HepG2 (cell line): ENCODE results near the gene ANAPC2. TPM values are rescaled to one million over a fixed set of nuclear protein-coding genes. Genes with fewer than 3 reads are reported as not detected.
A peak's percentile ranks its signal among the peaks of the same experiment; 100 is the strongest.

Experiments used
- FOXP1 ChIP-seq, 2 experiments: fragments of 450-650 bp in 1 of 2; IDR thresholded peaks; 2 replicates each; pipeline ENCODE4 v1.6.1; 2017 to 2018; ENCODE audit warnings: antibody characterized with exemption in 1 of 2
- HDAC2 ChIP-seq: sonication (generic); formaldehyde crosslinking; IDR thresholded peaks from 2 replicates; pipeline ENCODE4 v1.4.0; 2020; ENCODE audit warnings: missing genetic modification reagents
- HOXD1 ChIP-seq: sonication (generic); formaldehyde crosslinking; IDR thresholded peaks from 2 replicates; pipeline ENCODE4 v1.5.0; 2020; ENCODE audit warnings: missing genetic modification reagents
- KLF13 ChIP-seq: sonication (generic); formaldehyde crosslinking; IDR thresholded peaks from 2 replicates; pipeline ENCODE4 v1.4.0; 2020; ENCODE audit warnings: mild to moderate bottlenecking, missing genetic modification reagents
- MTA1 ChIP-seq: sonication (generic); formaldehyde crosslinking; IDR thresholded peaks from 2 replicates; pipeline ENCODE4 v1.4.0; 2020; ENCODE audit warnings: missing genetic modification reagents, mild to moderate bottlenecking, borderline replicate concordance
- NR3C1 ChIP-seq: sonication (generic); formaldehyde crosslinking; IDR thresholded peaks from 2 replicates; pipeline ENCODE4 v1.4.0; 2020; ENCODE audit warnings: missing genetic modification reagents
- SAFB2 ChIP-seq: sonication (generic); formaldehyde crosslinking; IDR thresholded peaks from 2 replicates; pipeline ENCODE4 v1.5.1; 2020; ENCODE audit warnings: missing genetic modification reagents, low read depth, mild to moderate bottlenecking, borderline replicate concordance
- SALL2 ChIP-seq: sonication (generic); formaldehyde crosslinking; IDR thresholded peaks from 2 replicates; pipeline ENCODE4 v1.8.1; 2023; ENCODE audit warnings: mild to moderate bottlenecking, missing genetic modification reagents, inconsistent platforms
- ZBTB21 ChIP-seq: sonication (generic); formaldehyde crosslinking; IDR thresholded peaks from 2 replicates; pipeline ENCODE4 v1.4.0; 2020; ENCODE audit warnings: missing genetic modification reagents
- ZFX ChIP-seq: sonication (generic); formaldehyde crosslinking; IDR thresholded peaks from 2 replicates; pipeline ENCODE4 v1.4.0; 2020; ENCODE audit warnings: mild to moderate bottlenecking, low read depth, missing genetic modification reagents, moderate library complexity
- ZNF10 ChIP-seq: sonication (generic); formaldehyde crosslinking; IDR thresholded peaks from 2 replicates; pipeline ENCODE4 v1.4.0; 2020; ENCODE audit warnings: mild to moderate bottlenecking, low read depth, missing genetic modification reagents, borderline replicate concordance
- ZNF839 ChIP-seq: sonication (generic); formaldehyde crosslinking; IDR thresholded peaks from 2 replicates; pipeline ENCODE4 v1.4.0; 2020; ENCODE audit warnings: missing genetic modification reagents, mild to moderate bottlenecking, borderline replicate concordance
- ZSCAN25 ChIP-seq: sonication (generic); formaldehyde crosslinking; IDR thresholded peaks from 2 replicates; pipeline ENCODE4 v1.8.0; 2022; ENCODE audit warnings: mild to moderate bottlenecking, missing genetic modification reagents
- polyA plus RNA-seq, 8 experiments: library from polyadenylated mRNA; depleted of rRNA in 3 of 8; stranded (reverse) in 7 of 8; unstranded in 1 of 8; fragments of >200 nt; fragmentation: Illumina TruSeq in 4 of 8; extraction: Trizol in 4 of 8; gene quantifications; 2 replicates each; pipeline versions ENCODE4 v1.2.1 to v1.2.3, GENCODE V29; 2011 to 2016; ENCODE audit warnings: low read depth in 4 of 8, missing spikeins in 1 of 8, mixed read lengths in 1 of 8; ENCODE audit not compliant: insufficient read depth in 1 of 8
- total RNA-seq, 5 experiments: library from RNA; depleted of rRNA; stranded (reverse); fragments of >200 nt; fragmentation: Illumina TruSeq; extraction: Trizol; gene quantifications; 2 replicates each; pipeline ENCODE4 v1.2.3, GENCODE V29; 2016; ENCODE audit warnings: low read depth in 1 of 5
- TF ChIP-seq, protein P1 (sequence below): sonication (generic); formaldehyde crosslinking; IDR thresholded peaks from 2 replicates; pipeline ENCODE4 v1.5.0; 2020; ENCODE audit warnings: missing genetic modification reagents, mild to moderate bottlenecking, borderline replicate concordance
- TF ChIP-seq, protein P2 (sequence below): sonication (generic); formaldehyde crosslinking; IDR thresholded peaks from 2 replicates; pipeline ENCODE4 v1.4.0; 2020; ENCODE audit warnings: missing genetic modification reagents
- TF ChIP-seq, protein P3 (sequence below): sonication (generic); formaldehyde crosslinking; IDR thresholded peaks from 2 replicates; pipeline ENCODE4 v1.4.0; 2020; ENCODE audit warnings: missing genetic modification reagents, low read depth, mild to moderate bottlenecking, borderline replicate concordance
- TF ChIP-seq, protein P4 (sequence below): sonication (generic); formaldehyde crosslinking; IDR thresholded peaks from 2 replicates; pipeline ENCODE4 v1.5.0; 2020; ENCODE audit warnings: mild to moderate bottlenecking, missing genetic modification reagents
- TF ChIP-seq, protein P5 (sequence below): sonication (generic); formaldehyde crosslinking; conservative IDR thresholded peaks from 2 replicates; pipeline ENCODE4 v1.4.0; 2020; ENCODE audit warnings: mild to moderate bottlenecking, missing genetic modification reagents, moderate library complexity

The ANAPC2 gene
- total and polyA plus RNA-seq, 2 of the 13 experiments (the other 11 are each of a cell fraction or from before 2014, with no cell fraction given): 12.3 to 15.4 TPM

DNA sequence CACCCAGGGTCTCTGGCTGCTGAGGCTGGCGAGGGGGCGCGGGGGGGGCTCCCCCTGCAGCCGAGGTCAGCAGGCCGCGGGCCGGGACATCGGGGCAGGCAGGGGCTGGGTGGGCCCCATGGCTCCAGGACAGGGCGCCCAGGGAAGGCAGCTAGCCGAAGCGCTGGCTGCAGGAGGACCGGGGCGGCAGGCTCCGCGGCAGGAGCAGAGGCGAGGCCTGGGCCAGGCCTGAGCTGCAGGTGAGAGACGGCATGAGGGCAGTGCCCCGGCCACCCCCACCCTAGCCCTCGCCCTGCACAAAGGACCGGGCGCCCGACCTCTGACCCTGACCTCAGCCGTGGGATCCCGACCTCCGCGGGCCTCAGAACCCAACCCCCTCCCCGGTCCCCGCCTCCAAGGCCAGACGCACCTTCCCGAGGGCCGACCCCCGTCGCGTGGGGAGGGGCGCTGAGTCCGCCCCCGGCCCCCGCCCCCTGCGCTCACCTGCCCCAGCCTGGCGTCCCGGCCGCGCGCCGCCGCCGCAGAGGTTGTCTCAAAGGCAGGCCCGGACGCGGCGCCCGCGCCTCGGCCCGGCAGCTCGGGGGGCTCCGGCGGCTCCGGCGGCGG is 33.2 kb upstream of the ANAPC2 start (continued):
- TF ChIP-seq, protein P1, sequence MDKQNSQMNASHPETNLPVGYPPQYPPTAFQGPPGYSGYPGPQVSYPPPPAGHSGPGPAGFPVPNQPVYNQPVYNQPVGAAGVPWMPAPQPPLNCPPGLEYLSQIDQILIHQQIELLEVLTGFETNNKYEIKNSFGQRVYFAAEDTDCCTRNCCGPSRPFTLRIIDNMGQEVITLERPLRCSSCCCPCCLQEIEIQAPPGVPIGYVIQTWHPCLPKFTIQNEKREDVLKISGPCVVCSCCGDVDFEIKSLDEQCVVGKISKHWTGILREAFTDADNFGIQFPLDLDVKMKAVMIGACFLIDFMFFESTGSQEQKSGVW (CRISPR knock-in tag): no peak
- no peak for TF ChIP-seq ZBTB21
- no peak for TF ChIP-seq SALL2 (CRISPR knock-in tag)
- TF ChIP-seq HOXD1 (CRISPR knock-in tag): peak; percentile 61; the same call in 1 of the 2 replicates
- TF ChIP-seq, protein P2, sequence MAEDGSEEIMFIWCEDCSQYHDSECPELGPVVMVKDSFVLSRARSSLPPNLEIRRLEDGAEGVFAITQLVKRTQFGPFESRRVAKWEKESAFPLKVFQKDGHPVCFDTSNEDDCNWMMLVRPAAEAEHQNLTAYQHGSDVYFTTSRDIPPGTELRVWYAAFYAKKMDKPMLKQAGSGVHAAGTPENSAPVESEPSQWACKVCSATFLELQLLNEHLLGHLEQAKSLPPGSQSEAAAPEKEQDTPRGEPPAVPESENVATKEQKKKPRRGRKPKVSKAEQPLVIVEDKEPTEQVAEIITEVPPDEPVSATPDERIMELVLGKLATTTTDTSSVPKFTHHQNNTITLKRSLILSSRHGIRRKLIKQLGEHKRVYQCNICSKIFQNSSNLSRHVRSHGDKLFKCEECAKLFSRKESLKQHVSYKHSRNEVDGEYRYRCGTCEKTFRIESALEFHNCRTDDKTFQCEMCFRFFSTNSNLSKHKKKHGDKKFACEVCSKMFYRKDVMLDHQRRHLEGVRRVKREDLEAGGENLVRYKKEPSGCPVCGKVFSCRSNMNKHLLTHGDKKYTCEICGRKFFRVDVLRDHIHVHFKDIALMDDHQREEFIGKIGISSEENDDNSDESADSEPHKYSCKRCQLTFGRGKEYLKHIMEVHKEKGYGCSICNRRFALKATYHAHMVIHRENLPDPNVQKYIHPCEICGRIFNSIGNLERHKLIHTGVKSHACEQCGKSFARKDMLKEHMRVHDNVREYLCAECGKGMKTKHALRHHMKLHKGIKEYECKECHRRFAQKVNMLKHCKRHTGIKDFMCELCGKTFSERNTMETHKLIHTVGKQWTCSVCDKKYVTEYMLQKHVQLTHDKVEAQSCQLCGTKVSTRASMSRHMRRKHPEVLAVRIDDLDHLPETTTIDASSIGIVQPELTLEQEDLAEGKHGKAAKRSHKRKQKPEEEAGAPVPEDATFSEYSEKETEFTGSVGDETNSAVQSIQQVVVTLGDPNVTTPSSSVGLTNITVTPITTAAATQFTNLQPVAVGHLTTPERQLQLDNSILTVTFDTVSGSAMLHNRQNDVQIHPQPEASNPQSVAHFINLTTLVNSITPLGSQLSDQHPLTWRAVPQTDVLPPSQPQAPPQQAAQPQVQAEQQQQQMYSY (CRISPR knock-in tag): no peak
- peak; percentile 55; the same call in 1 of the 2 replicates for TF ChIP-seq ZSCAN25 (CRISPR knock-in tag)
- TF ChIP-seq, protein P3, sequence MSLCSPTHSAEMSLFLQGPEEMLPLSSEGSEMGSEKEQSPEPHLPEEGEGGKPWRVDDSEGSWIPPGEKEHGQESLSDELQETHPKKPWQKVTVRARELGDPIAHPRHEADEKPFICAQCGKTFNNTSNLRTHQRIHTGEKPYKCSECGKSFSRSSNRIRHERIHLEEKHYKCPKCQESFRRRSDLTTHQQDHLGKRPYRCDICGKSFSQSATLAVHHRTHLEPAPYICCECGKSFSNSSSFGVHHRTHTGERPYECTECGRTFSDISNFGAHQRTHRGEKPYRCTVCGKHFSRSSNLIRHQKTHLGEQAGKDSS (CRISPR knock-in tag): no peak
- TF ChIP-seq NR3C1 (CRISPR knock-in tag): no peak
- TF ChIP-seq, protein P4, sequence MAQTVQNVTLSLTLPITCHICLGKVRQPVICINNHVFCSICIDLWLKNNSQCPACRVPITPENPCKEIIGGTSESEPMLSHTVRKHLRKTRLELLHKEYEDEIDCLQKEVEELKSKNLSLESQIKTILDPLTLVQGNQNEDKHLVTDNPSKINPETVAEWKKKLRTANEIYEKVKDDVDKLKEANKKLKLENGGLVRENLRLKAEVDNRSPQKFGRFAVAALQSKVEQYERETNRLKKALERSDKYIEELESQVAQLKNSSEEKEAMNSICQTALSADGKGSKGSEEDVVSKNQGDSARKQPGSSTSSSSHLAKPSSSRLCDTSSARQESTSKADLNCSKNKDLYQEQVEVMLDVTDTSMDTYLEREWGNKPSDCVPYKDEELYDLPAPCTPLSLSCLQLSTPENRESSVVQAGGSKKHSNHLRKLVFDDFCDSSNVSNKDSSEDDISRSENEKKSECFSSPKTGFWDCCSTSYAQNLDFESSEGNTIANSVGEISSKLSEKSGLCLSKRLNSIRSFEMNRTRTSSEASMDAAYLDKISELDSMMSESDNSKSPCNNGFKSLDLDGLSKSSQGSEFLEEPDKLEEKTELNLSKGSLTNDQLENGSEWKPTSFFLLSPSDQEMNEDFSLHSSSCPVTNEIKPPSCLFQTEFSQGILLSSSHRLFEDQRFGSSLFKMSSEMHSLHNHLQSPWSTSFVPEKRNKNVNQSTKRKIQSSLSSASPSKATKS (CRISPR knock-in tag): no peak
- no peak for TF ChIP-seq HDAC2
- TF ChIP-seq SAFB2 (CRISPR knock-in tag): no peak
- TF ChIP-seq, protein P5, sequence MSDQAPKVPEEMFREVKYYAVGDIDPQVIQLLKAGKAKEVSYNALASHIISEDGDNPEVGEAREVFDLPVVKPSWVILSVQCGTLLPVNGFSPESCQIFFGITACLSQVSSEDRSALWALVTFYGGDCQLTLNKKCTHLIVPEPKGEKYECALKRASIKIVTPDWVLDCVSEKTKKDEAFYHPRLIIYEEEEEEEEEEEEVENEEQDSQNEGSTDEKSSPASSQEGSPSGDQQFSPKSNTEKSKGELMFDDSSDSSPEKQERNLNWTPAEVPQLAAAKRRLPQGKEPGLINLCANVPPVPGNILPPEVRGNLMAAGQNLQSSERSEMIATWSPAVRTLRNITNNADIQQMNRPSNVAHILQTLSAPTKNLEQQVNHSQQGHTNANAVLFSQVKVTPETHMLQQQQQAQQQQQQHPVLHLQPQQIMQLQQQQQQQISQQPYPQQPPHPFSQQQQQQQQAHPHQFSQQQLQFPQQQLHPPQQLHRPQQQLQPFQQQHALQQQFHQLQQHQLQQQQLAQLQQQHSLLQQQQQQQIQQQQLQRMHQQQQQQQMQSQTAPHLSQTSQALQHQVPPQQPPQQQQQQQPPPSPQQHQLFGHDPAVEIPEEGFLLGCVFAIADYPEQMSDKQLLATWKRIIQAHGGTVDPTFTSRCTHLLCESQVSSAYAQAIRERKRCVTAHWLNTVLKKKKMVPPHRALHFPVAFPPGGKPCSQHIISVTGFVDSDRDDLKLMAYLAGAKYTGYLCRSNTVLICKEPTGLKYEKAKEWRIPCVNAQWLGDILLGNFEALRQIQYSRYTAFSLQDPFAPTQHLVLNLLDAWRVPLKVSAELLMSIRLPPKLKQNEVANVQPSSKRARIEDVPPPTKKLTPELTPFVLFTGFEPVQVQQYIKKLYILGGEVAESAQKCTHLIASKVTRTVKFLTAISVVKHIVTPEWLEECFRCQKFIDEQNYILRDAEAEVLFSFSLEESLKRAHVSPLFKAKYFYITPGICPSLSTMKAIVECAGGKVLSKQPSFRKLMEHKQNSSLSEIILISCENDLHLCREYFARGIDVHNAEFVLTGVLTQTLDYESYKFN (CRISPR knock-in tag): peak; percentile 55
- TF ChIP-seq KLF13 (CRISPR knock-in tag): no peak
- TF ChIP-seq ZNF839 (CRISPR knock-in tag): no peak
- no peak for TF ChIP-seq FOXP1 (IDR thresholded peaks at IDR 0.05)
- no peak for TF ChIP-seq FOXP1 (CRISPR knock-in tag; IDR thresholded peaks at IDR 0.05)
- TF ChIP-seq MTA1 (CRISPR knock-in tag): peak; percentile 78; the same call in 1 of the 2 replicates
- peak; percentile 58 for TF ChIP-seq ZFX
- TF ChIP-seq ZNF10 (CRISPR knock-in tag): no peak
